ENCODE measurements around the gene GUCD1.

The GUCD1 gene

DNA sequence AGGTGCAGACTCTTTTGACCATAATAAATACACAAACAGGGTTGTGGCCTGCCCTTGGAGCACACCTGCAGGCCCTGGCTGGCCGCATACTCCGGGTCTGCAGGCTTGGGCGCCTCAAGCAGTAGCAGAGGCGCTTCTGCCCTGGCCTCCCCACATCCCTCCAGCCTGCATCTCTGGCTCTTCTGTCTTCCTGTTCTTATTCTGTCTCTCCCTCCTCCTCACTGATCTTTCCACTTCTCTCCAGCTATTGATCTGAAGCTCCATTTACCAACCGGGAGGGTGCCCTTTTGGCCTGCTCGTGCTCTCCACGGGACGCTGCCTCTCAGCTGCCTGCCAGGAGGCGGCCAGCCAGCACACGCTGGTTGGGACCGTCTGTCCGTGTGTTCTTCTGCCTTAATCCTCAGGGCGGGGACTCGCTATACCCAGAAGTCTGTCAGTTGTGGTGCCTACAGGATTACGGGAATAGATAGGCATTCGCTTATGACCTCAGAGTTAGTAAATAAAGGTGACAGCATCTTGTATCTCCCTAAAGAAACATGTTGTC, 54.6 kb downstream of the GUCD1 start (continued):
- TF ChIP-seq ZNF394 (tag by site-specific recombination; IDR thresholded peaks at IDR 0.05; ENCODE audit: borderline replicate concordance) = no peak
- no peak for TF ChIP-seq KLF16 (tag by site-specific recombination; IDR thresholded peaks at IDR 0.05)
- TF ChIP-seq ZNF704 (tag by site-specific recombination; IDR thresholded peaks at IDR 0.05) = no peak

DNA sequence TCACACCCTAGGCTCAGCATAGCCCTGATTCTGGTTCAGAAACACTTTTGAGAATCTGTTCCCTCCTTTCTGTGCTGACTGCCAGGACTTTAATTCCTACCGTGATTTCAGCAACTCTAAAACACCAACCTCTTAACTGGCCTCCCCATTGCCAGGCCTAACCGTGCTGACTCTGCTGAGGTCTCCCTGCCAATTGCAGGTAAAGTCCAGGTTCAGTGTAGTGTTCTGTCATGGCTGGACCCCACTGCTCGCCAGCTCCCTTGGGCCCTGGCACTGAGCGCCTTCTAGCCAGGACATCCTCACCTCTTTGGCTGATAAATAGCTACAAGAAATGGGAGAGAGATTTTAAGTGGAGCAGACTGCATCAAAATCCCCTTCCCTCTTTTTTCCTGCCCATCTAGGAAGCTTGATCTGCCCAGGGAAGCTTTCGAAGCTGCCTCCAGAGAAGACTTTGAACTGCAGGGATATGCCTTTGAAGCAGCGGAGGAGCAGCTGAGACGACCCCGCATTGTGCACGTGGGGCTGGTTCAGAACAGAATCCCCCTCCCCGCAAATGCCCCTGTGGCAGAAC, 55.1 kb downstream of the GUCD1 start:
- TF ChIP-seq MZF1 (tag by site-specific recombination; IDR thresholded peaks at IDR 0.05; ENCODE audit: borderline replicate concordance) (no peak), ZBTB11 (tag by site-specific recombination; conservative IDR thresholded peaks at IDR 0.05; ENCODE audit: low read depth) (no peak), ZNF121 (tag by site-specific recombination; IDR thresholded peaks at IDR 0.05) (no peak), ZNF660 (tag by site-specific recombination; IDR thresholded peaks at IDR 0.05) (no peak), SCRT1 (tag by site-specific recombination; IDR thresholded peaks at IDR 0.05; ENCODE audit: borderline replicate concordance) (no peak), REPIN1 (tag by site-specific recombination; IDR thresholded peaks at IDR 0.05; ENCODE audit: low read depth) (no peak), ZFP3 (tag by site-specific recombination; IDR thresholded peaks at IDR 0.05; ENCODE audit: low read depth) (no peak)
- ChIA-PET POLR2A (no interaction called here), CTCF (interaction anchor here (1.1 to 6.7 kb wide), 3 partner anchors 12 to 310 kb away, joined by 3 to 99 read pairs (median 4); no protein-coding TSS in a partner anchor)
- H3K9me3 ChIP-seq (ENCODE audit: control insufficient read depth, insufficient read depth, low read depth, low read length) = no peaks in the 10 kb centered on the region
- H3K4me1 ChIP-seq (ENCODE audit: control insufficient read depth, insufficient read depth, low read length) = no peaks in the 10 kb centered on the region
- no peaks in the 10 kb centered on the region for H3K36me3 ChIP-seq (ENCODE audit: control insufficient read depth in 2 of 2, insufficient read depth in 1 of 2, low read length in 2 of 2)
- H3K4me3 ChIP-seq (ENCODE audit: low read depth, low read length) = no peak overlapping the region
- H3K27ac ChIP-seq (ENCODE audit: extremely low read depth, low read depth, low read length) = no peak overlapping the region

DNA sequence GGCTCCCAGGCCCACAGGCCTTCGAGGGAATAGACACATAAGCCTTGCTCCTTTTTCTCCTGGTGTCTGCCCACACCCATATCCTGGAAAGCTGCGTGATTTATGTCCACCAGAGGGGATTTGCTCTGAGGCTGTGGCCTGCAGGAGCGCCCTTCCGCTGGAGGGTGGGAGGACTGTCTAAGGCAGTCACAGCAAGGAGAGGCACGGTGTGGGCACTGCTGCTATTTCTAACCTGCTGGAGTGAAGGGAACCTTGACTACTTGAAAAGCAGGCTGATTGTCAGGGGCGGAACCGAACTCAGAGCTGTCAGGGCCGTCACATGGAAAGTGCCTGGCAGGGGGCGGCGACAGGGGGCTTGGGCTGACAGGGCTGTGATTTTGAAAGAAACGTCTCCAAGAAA, 56.1 kb downstream of the GUCD1 start:
- no peaks in the 10 kb centered on the region for H3K4me1 ChIP-seq (ENCODE audit: control insufficient read depth, insufficient read depth, low read length)
- ChIA-PET POLR2A (no interaction called here), CTCF (interaction anchor here (0.5 to 0.7 kb wide), 2 partner anchors 35 to 76 kb away, joined by 4 read pairs; no protein-coding TSS in a partner anchor)
- H3K4me3 ChIP-seq (ENCODE audit: low read depth, low read length) = no peak overlapping the region
- no peaks in the 10 kb centered on the region for H3K36me3 ChIP-seq (ENCODE audit: control insufficient read depth in 2 of 2, insufficient read depth in 1 of 2, low read length in 2 of 2)
- no peaks in the 10 kb centered on the region for H3K9me3 ChIP-seq (ENCODE audit: control insufficient read depth, insufficient read depth, low read depth, low read length)
- H3K27ac ChIP-seq (ENCODE audit: extremely low read depth, low read depth, low read length) = no peak overlapping the region
- no peak for TF ChIP-seq ZNF311 (tag by site-specific recombination; IDR thresholded peaks at IDR 0.05; ENCODE audit: borderline replicate concordance)
- TF ChIP-seq ZNF701 (tag by site-specific recombination; IDR thresholded peaks at IDR 0.05) = no peak
- TF ChIP-seq TSHZ1 (tag by site-specific recombination; IDR thresholded peaks at IDR 0.05; ENCODE audit: borderline replicate concordance) = no peak
- TF ChIP-seq ZNF473 (tag by site-specific recombination; IDR thresholded peaks at IDR 0.05) = no peak
- no peak for TF ChIP-seq ZXDB (tag by site-specific recombination; IDR thresholded peaks at IDR 0.05)
- TF ChIP-seq ZNF777 (tag by site-specific recombination; IDR thresholded peaks at IDR 0.05; ENCODE audit: borderline replicate concordance) = no peak
- no peak for TF ChIP-seq HOXA7 (CRISPR knock-in tag; IDR thresholded peaks at IDR 0.05; ENCODE audit: borderline replicate concordance)
- TF ChIP-seq ATF2 (tag by site-specific recombination; IDR thresholded peaks at IDR 0.05; ENCODE audit: low read depth) = no peak
- TF ChIP-seq ZNF416 (tag by site-specific recombination; IDR thresholded peaks at IDR 0.05) = no peak
- TF ChIP-seq ZBTB49 (tag by site-specific recombination; IDR thresholded peaks at IDR 0.05; ENCODE audit: low read depth) = no peak
